Measurements from ENCODE around the gene GMPPB.

The GMPPB gene

GRCh38 chr3:49738067-49738713 lies 14.4 kb upstream of the GMPPB start:
- TF ChIP-seq CEBPB (IDR thresholded peaks at IDR 0.05) (no peak), USF1 (IDR thresholded peaks at IDR 0.05) (no peak), RAD21 (IDR thresholded peaks at IDR 0.05; ENCODE audit: low read depth) (no peak), REST (IDR thresholded peaks at IDR 0.05; ENCODE audit: low read depth) (no peak), YY1 (IDR thresholded peaks at IDR 0.05; ENCODE audit: low read depth) (no peak), MAX (IDR thresholded peaks at IDR 0.05) (no peak), EGR1 (IDR thresholded peaks at IDR 0.05) (no peak), ZBTB7A (IDR thresholded peaks at IDR 0.05; ENCODE audit: low read depth) (no peak), EP300 (IDR thresholded peaks at IDR 0.05; ENCODE audit: borderline replicate concordance) (no peak), TAF1 (IDR thresholded peaks at IDR 0.05; ENCODE audit: low read depth) (no peak)

GRCh38 chr3:49734752-49735151 lies 11.0 kb upstream of the GMPPB start:
- TF ChIP-seq EGR1 (IDR thresholded peaks at IDR 0.05): no peak
- TF ChIP-seq FOXM1 (IDR thresholded peaks at IDR 0.05; ENCODE audit: borderline replicate concordance, low read depth): no peak
- no peak for TF ChIP-seq EP300 (IDR thresholded peaks at IDR 0.05; ENCODE audit: borderline replicate concordance)
- TF ChIP-seq USF1 (IDR thresholded peaks at IDR 0.05): no peak
- no peak for TF ChIP-seq CEBPB (IDR thresholded peaks at IDR 0.05)
- TF ChIP-seq RAD21 (IDR thresholded peaks at IDR 0.05; ENCODE audit: low read depth): no peak
- TF ChIP-seq TEAD4 (IDR thresholded peaks at IDR 0.05): no peak
- no peak for TF ChIP-seq NFIC (IDR thresholded peaks at IDR 0.05)
- TF ChIP-seq TAF1 (IDR thresholded peaks at IDR 0.05; ENCODE audit: low read depth): no peak
- TF ChIP-seq MAX (IDR thresholded peaks at IDR 0.05): no peak
- no peak for TF ChIP-seq CREB1 (IDR thresholded peaks at IDR 0.05; ENCODE audit: low read depth)
- no peak for TF ChIP-seq YY1 (IDR thresholded peaks at IDR 0.05; ENCODE audit: low read depth)
- TF ChIP-seq REST (IDR thresholded peaks at IDR 0.05; ENCODE audit: low read depth): no peak
- no peak for TF ChIP-seq ZBTB7A (IDR thresholded peaks at IDR 0.05; ENCODE audit: low read depth)
- no peak for TF ChIP-seq TCF12 (IDR thresholded peaks at IDR 0.05; ENCODE audit: low read depth)

- TF ChIP-seq CEBPB (IDR thresholded peaks at IDR 0.05) (no peak), TAF1 (IDR thresholded peaks at IDR 0.05; ENCODE audit: low read depth) (no peak), ZBTB7A (IDR thresholded peaks at IDR 0.05; ENCODE audit: low read depth) (no peak), CREB1 (IDR thresholded peaks at IDR 0.05; ENCODE audit: low read depth) (no peak), MAX (IDR thresholded peaks at IDR 0.05) (no peak), TCF12 (IDR thresholded peaks at IDR 0.05; ENCODE audit: low read depth) (no peak), TEAD4 (IDR thresholded peaks at IDR 0.05) (no peak), RAD21 (IDR thresholded peaks at IDR 0.05; ENCODE audit: low read depth) (no peak), USF1 (IDR thresholded peaks at IDR 0.05) (no peak), FOXM1 (IDR thresholded peaks at IDR 0.05; ENCODE audit: borderline replicate concordance, low read depth) (no peak), REST (IDR thresholded peaks at IDR 0.05; ENCODE audit: low read depth) (no peak)
These were observed 9.8 kb upstream of the GMPPB start for GRCh38 chr3:49733551-49733950.

GRCh38 chr3:49732597-49732996 lies 8.8 kb upstream of the GMPPB start:
- TF ChIP-seq USF1 (IDR thresholded peaks at IDR 0.05) (no peak), TEAD4 (IDR thresholded peaks at IDR 0.05) (no peak), NFIC (IDR thresholded peaks at IDR 0.05) (no peak), TAF1 (IDR thresholded peaks at IDR 0.05; ENCODE audit: low read depth) (no peak), ZBTB7A (IDR thresholded peaks at IDR 0.05; ENCODE audit: low read depth) (no peak), TCF12 (IDR thresholded peaks at IDR 0.05; ENCODE audit: low read depth) (no peak), FOXM1 (IDR thresholded peaks at IDR 0.05; ENCODE audit: borderline replicate concordance, low read depth) (no peak), MAX (IDR thresholded peaks at IDR 0.05) (no peak), EP300 (IDR thresholded peaks at IDR 0.05; ENCODE audit: borderline replicate concordance) (no peak), CEBPB (IDR thresholded peaks at IDR 0.05) (no peak), EGR1 (IDR thresholded peaks at IDR 0.05) (no peak), REST (IDR thresholded peaks at IDR 0.05; ENCODE audit: low read depth) (no peak), CREB1 (IDR thresholded peaks at IDR 0.05; ENCODE audit: low read depth) (no peak)

All from Ishikawa (cell line).